HG02623 (cell line): ENCODE data around the gene VTI1A.

Source experiments
- ATAC-seq: cut with Tn5 transposase; IDR thresholded peaks from one replicate; pipeline ENCODE4 v1.9.1; 2021; ENCODE audit warnings: moderate library complexity; ENCODE audit not compliant: unreplicated experiment

Gene VTI1A

GRCh38 chr10:112631501-112632400 is 184.7 kb downstream of the VTI1A start:
- ATAC-seq: no peak

- no peak for ATAC-seq
These were observed 187.2 kb downstream of the VTI1A start for GRCh38 chr10:112634096-112634830.

- no peak for ATAC-seq
These were observed 190.9 kb downstream of the VTI1A start for GRCh38 chr10:112637901-112638300.

- no peak for ATAC-seq
These were observed 192.3 kb downstream of the VTI1A start for GRCh38 chr10:112639298-112639697.

- no peak for ATAC-seq
These were observed 193.6 kb downstream of the VTI1A start for GRCh38 chr10:112640638-112641037.

- ATAC-seq: no peak
These were observed 196.7 kb downstream of the VTI1A start for GRCh38 chr10:112643600-112644264.

- no peak for ATAC-seq
These were observed 197.2 kb downstream of the VTI1A start for GRCh38 chr10:112644265-112644645.

- ATAC-seq: no peak
These were observed 202.2 kb downstream of the VTI1A start for GRCh38 chr10:112649006-112649821.

GRCh38 chr10:112649822-112650152 is 202.8 kb downstream of the VTI1A start:
- no peak for ATAC-seq

- ATAC-seq: no peak
These were observed 203.6 kb downstream of the VTI1A start for GRCh38 chr10:112650588-112651030.

- ATAC-seq: no peak
These were observed 206.2 kb downstream of the VTI1A start for GRCh38 chr10:112653215-112653614.

- ATAC-seq: no peak
These were observed 206.8 kb downstream of the VTI1A start for GRCh38 chr10:112653851-112654250.

GRCh38 chr10:112654794-112655193 is 207.8 kb downstream of the VTI1A start:
- no peak for ATAC-seq

GRCh38 chr10:112655722-112656121 is 208.7 kb downstream of the VTI1A start:
- no peak for ATAC-seq

GRCh38 chr10:112658465-112658864 is 211.4 kb downstream of the VTI1A start:
- no peak for ATAC-seq

- ATAC-seq: no peak
These were observed 212.1 kb downstream of the VTI1A start for GRCh38 chr10:112658900-112659638.

GRCh38 chr10:112663234-112664125 is 216.5 kb downstream of the VTI1A start:
- no peak for ATAC-seq

- ATAC-seq: no peak
These were observed 219.1 kb downstream of the VTI1A start for GRCh38 chr10:112666094-112666493.

GRCh38 chr10:112669989-112670388 is 223.0 kb downstream of the VTI1A start:
- no peak for ATAC-seq
